Activated naive CD4-positive, alpha-beta T cell treated with anti-CD3 and anti-CD28 coated beads for 36 hours (primary cell): Measurements from ENCODE around the gene IVNS1ABP. TPM values are rescaled to one million over a fixed set of nuclear protein-coding genes. Genes with fewer than 3 reads are reported as not detected.

Experiments used
- CTCF ChIA-PET: fragments of 350-600 bp; sonication (Branson Sonifier 250); formaldehyde crosslinking; loops from one replicate; lab custom pipeline; 2021; ENCODE audit warnings: antibody characterized with exemption; lab: Charles Lee
- DNase-seq: peaks from one replicate; pipeline ENCODE4 v3.0.0-alpha.2; 2020
- H3K27ac Mint-ChIP-seq: one replicate; pipeline ENCODE4 v1.8.0; 2021; ENCODE audit warnings: mild to moderate bottlenecking, mixed read lengths
- H3K27me3 Mint-ChIP-seq: one replicate; pipeline ENCODE4 v1.8.0; 2021; ENCODE audit warnings: low read depth, mixed read lengths
- H3K36me3 Mint-ChIP-seq: one replicate; pipeline ENCODE4 v1.8.0; 2021; ENCODE audit warnings: low read depth, mixed read lengths
- H3K4me1 Mint-ChIP-seq: one replicate; pipeline ENCODE4 v1.8.0; 2021; ENCODE audit warnings: low read depth, mixed read lengths
- H3K4me3 Mint-ChIP-seq: one replicate; pipeline ENCODE4 v1.8.0; 2021; ENCODE audit warnings: mild to moderate bottlenecking, moderate library complexity, mixed read lengths
- H3K9me3 Mint-ChIP-seq: one replicate; pipeline ENCODE4 v1.8.0; 2021; ENCODE audit warnings: mixed read lengths
- intact Hi-C: fragments of 100-400 bp; cut with micrococcal nuclease; formaldehyde crosslinking; loops from one replicate; pipeline ENCODE4 v1.15.1; 2023
- total RNA-seq, 2 experiments: library from RNA; stranded (reverse); gene quantifications; one replicate each; pipeline ENCODE4 v1.2.3, GENCODE V29; 2021

IVNS1ABP gene
- total RNA-seq, 2 experiments from 2014 or later: 97.3 to 100 TPM

- H3K4me3 Mint-ChIP-seq: no peak overlapping the region
- H3K27ac Mint-ChIP-seq: no peak overlapping the region
- CTCF ChIA-PET: no interaction called here
- DNase-seq: no peak
- peaks cover 30% of the 10 kb centered on the region for H3K36me3 Mint-ChIP-seq
- H3K9me3 Mint-ChIP-seq: no peaks in the 10 kb centered on the region
- no peaks in the 10 kb centered on the region for H3K27me3 Mint-ChIP-seq
- peaks cover 38% of the 10 kb centered on the region for H3K4me1 Mint-ChIP-seq
- intact Hi-C loops: loop anchor here (10.0 kb wide), 1 partner anchor 447 kb away; no protein-coding TSS in a partner anchor
Measured at GRCh38 chr1:185311589-185312225, 5.3 kb downstream of the IVNS1ABP start.

DNA sequence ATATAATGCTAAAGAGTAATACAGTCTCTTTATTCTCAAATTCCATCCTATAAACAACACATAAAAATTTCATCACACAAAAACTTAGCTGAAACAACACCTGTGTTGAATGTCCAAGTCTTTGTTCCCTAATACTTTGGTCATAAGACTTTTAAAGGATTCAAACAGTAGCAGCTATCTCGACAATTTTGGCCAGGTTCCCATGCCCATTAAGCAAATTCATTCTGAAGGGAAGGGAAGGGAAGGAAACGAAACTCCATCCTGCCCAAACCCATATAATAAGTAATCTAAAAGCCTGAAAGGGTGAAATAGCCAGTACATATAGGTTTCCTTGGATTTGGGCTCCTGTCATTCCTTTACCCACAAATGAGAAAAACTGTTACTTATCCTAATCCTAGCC, 7.5 kb downstream of the IVNS1ABP start:
- peaks cover 31% of the 10 kb centered on the region for H3K4me1 Mint-ChIP-seq
- H3K4me3 Mint-ChIP-seq: no peak overlapping the region
- no peak for DNase-seq
- intact Hi-C loops: loop anchor here (10.0 kb wide), 1 partner anchor 1035 kb away; no protein-coding TSS in a partner anchor
- peaks cover 36% of the 10 kb centered on the region for H3K36me3 Mint-ChIP-seq
- no peak overlapping the region for H3K27ac Mint-ChIP-seq
- CTCF ChIA-PET: interaction anchor here (0.6 to 0.8 kb wide), 2 partner anchors 372 to 521 kb away, joined by 3 to 5 read pairs; no protein-coding TSS in a partner anchor
- no peaks in the 10 kb centered on the region for H3K27me3 Mint-ChIP-seq
- H3K9me3 Mint-ChIP-seq: no peaks in the 10 kb centered on the region

DNA sequence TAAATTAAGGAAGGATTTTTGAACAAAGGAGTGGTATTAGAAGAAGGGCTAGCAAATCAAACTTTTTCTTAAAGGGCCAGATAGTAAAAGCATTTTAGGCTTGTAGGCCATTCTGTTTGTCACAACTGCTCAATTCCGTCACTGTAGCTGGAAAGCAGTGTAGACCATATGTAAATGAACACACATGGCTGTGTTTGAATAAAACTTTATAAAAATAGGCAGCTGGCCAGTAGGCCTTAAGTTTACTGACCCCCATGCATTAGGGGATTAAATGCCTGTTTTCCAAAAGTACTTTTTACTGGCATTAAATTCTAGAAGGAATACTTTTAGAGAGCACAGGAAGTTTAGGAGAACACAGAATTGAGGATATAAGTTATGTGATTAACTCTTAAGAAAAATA, 8.9 kb downstream of the IVNS1ABP start:
- Mint-ChIP-seq H3K4me1 (peaks cover 16% of the 10 kb centered on the region), H3K36me3 (peaks cover 39% of the 10 kb centered on the region), H3K4me3 (no peak overlapping the region), H3K9me3 (no peaks in the 10 kb centered on the region), H3K27ac (no peak overlapping the region), H3K27me3 (no peaks in the 10 kb centered on the region)
- CTCF ChIA-PET: no interaction called here
- intact Hi-C loops: loop anchor here (10.0 kb wide), 1 partner anchor 1037 kb away; no protein-coding TSS in a partner anchor
- DNase-seq: no peak

DNA sequence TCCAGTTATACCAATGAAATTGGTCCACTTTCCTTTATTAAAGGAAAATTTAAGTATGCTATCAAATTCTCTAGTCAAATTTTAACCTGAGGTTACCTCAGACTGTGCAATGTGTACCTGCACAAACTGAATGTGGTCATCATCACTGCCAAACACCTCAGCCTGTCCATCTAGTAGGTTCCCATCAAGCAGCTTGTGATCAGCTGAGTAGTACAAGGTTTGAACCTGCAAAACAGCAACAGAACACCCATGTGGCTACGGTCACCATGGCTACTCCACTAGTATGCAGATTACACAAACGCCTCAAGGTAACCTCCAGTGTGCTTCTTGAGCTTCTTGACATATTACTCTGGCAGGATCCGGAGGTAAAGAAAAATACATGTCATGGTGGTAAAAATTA, 11.6 kb downstream of the IVNS1ABP start:
- Mint-ChIP-seq H3K27me3 (no peaks in the 10 kb centered on the region), H3K27ac (no peak overlapping the region), H3K9me3 (no peaks in the 10 kb centered on the region), H3K4me1 (no peaks in the 10 kb centered on the region), H3K4me3 (no peak overlapping the region), H3K36me3 (peaks cover 47% of the 10 kb centered on the region)
- intact Hi-C loops: loop anchor here (10.0 kb wide), 1 partner anchor 1039 kb away; no protein-coding TSS in a partner anchor
- no peak for DNase-seq
- CTCF ChIA-PET: interaction anchor here (1.5 kb wide), 1 partner anchor 365 kb away, joined by 7 read pairs; no protein-coding TSS in a partner anchor

- no peak overlapping the region for H3K27ac Mint-ChIP-seq
- intact Hi-C loops: loop anchor here (10.0 kb wide), 1 partner anchor 1045 kb away; no protein-coding TSS in a partner anchor
- no peak for DNase-seq
- no peaks in the 10 kb centered on the region for H3K4me1 Mint-ChIP-seq
- no peaks in the 10 kb centered on the region for H3K27me3 Mint-ChIP-seq
- peaks cover 60% of the 10 kb centered on the region for H3K36me3 Mint-ChIP-seq
- no peak overlapping the region for H3K4me3 Mint-ChIP-seq
- CTCF ChIA-PET: interaction anchor here (1.3 to 1.8 kb wide), 2 partner anchors 18 to 396 kb away, joined by 3 to 4 read pairs; no protein-coding TSS in a partner anchor
- H3K9me3 Mint-ChIP-seq: no peaks in the 10 kb centered on the region
Measured at GRCh38 chr1:185300152-185300551, 16.9 kb downstream of the IVNS1ABP start.

DNA sequence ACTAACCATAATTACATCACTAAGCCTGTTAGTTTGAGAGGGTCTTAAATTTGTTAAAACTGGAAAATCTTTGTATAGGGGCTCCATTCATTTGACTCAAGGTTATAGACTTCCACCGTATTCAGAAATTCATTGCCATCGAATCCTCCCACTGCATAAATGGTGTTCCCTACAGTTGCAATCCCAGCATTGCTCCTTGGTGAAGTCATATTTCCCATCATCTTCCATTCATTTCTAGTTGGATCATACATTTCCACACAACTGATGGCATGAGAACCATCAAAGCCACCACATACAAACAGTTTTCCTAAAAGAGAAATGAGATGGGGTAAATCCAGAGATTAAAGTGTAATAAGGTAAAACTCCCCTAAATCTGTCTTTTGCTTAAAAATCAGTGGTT, 19.1 kb downstream of the IVNS1ABP start:
- intact Hi-C loops: no loop called here
- H3K36me3 Mint-ChIP-seq: peaks cover 58% of the 10 kb centered on the region

GRCh38 chr1:185295091-185295490, 22.0 kb downstream of the IVNS1ABP start:
- H3K27ac Mint-ChIP-seq: no peak overlapping the region

More for the DNA sequence above, 19.1 kb downstream of the IVNS1ABP start:
- H3K27ac Mint-ChIP-seq: no peak overlapping the region
- H3K9me3 Mint-ChIP-seq: no peaks in the 10 kb centered on the region
- CTCF ChIA-PET: no interaction called here
- peaks cover 1% of the 10 kb centered on the region for H3K4me1 Mint-ChIP-seq
- no peak overlapping the region for H3K4me3 Mint-ChIP-seq
- no peak for DNase-seq
- no peaks in the 10 kb centered on the region for H3K27me3 Mint-ChIP-seq

GRCh38 chr1:185293967-185294542, 23.0 kb downstream of the IVNS1ABP start:
- CTCF ChIA-PET: interaction anchor here (0.6 to 1.6 kb wide), 2 partner anchors 302 to 387 kb away, joined by 3 read pairs; no protein-coding TSS in a partner anchor
- Mint-ChIP-seq H3K36me3 (peaks cover 54% of the 10 kb centered on the region), H3K27ac (no peak overlapping the region), H3K27me3 (no peaks in the 10 kb centered on the region), H3K4me3 (no peak overlapping the region), H3K9me3 (no peaks in the 10 kb centered on the region), H3K4me1 (peaks cover 13% of the 10 kb centered on the region)
- intact Hi-C loops: no loop called here
- no peak for DNase-seq

More at GRCh38 chr1:185295091-185295490, 22.0 kb downstream of the IVNS1ABP start:
- no peak for DNase-seq
- no peak overlapping the region for H3K4me3 Mint-ChIP-seq
- intact Hi-C loops: no loop called here
- H3K9me3 Mint-ChIP-seq: no peaks in the 10 kb centered on the region
- H3K4me1 Mint-ChIP-seq: peaks cover 6% of the 10 kb centered on the region
- CTCF ChIA-PET: no interaction called here
- H3K27me3 Mint-ChIP-seq: no peaks in the 10 kb centered on the region
- peaks cover 53% of the 10 kb centered on the region for H3K36me3 Mint-ChIP-seq

- H3K27me3 Mint-ChIP-seq: no peaks in the 10 kb centered on the region
- no peak for DNase-seq
- no peak overlapping the region for H3K4me3 Mint-ChIP-seq
- H3K9me3 Mint-ChIP-seq: no peaks in the 10 kb centered on the region
- peaks cover 19% of the 10 kb centered on the region for H3K4me1 Mint-ChIP-seq
- H3K36me3 Mint-ChIP-seq: peaks cover 48% of the 10 kb centered on the region
- H3K27ac Mint-ChIP-seq: no peak overlapping the region
- intact Hi-C loops: no loop called here
- CTCF ChIA-PET: interaction anchor here (1.0 to 1.6 kb wide), 2 partner anchors 122 to 304 kb away, joined by 3 read pairs; no protein-coding TSS in a partner anchor
Measured at GRCh38 chr1:185292237-185292636, 24.8 kb downstream of the IVNS1ABP start.

GRCh38 chr1:185291652-185292051, 25.4 kb downstream of the IVNS1ABP start:
- Mint-ChIP-seq H3K27ac (no peak overlapping the region), H3K4me1 (peaks cover 19% of the 10 kb centered on the region), H3K27me3 (no peaks in the 10 kb centered on the region), H3K4me3 (no peak overlapping the region), H3K36me3 (peaks cover 45% of the 10 kb centered on the region), H3K9me3 (no peaks in the 10 kb centered on the region)
- intact Hi-C loops: no loop called here
- no peak for DNase-seq
- CTCF ChIA-PET: interaction anchor here (0.6 kb wide), 2 partner anchors 26 to 319 kb away, joined by 4 read pairs; no protein-coding TSS in a partner anchor

- no peaks in the 10 kb centered on the region for H3K27me3 Mint-ChIP-seq
- H3K27ac Mint-ChIP-seq: no peak overlapping the region
- CTCF ChIA-PET: interaction anchor here (0.6 kb wide), 2 partner anchors 26 to 320 kb away, joined by 4 read pairs; no protein-coding TSS in a partner anchor
- H3K4me1 Mint-ChIP-seq: peaks cover 19% of the 10 kb centered on the region
- H3K36me3 Mint-ChIP-seq: peaks cover 42% of the 10 kb centered on the region
- DNase-seq: no peak
- intact Hi-C loops: no loop called here
- no peak overlapping the region for H3K4me3 Mint-ChIP-seq
- no peaks in the 10 kb centered on the region for H3K9me3 Mint-ChIP-seq
Measured at GRCh38 chr1:185291159-185291558, 25.9 kb downstream of the IVNS1ABP start.

DNA sequence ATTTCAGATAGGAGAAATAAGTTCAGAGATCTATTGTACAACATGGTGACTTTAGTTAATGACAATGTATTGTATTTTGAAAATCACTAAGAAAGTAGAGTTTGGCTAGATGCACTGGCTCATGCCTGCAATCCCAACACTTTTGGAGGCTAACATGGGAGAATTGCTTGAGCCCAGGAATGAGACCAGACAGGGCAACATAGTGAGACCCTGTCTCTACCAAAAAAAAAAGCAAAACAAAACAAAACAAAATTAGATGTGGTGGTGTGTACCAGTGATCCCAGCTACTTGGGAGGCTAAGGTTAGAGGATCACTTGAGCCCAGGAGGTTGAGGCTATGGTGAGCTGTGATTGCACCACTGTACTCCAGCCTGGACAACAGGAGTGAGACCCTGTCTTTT, 27.2 kb downstream of the IVNS1ABP start:
- Mint-ChIP-seq H3K27ac (no peak overlapping the region), H3K36me3 (peaks cover 32% of the 10 kb centered on the region), H3K9me3 (no peaks in the 10 kb centered on the region), H3K27me3 (no peaks in the 10 kb centered on the region), H3K4me1 (peaks cover 26% of the 10 kb centered on the region), H3K4me3 (no peak overlapping the region)
- no peak for DNase-seq
- intact Hi-C loops: no loop called here
- CTCF ChIA-PET: interaction anchor here (0.5 to 1.0 kb wide), 2 partner anchors 120 to 145 kb away, joined by 3 read pairs; no protein-coding TSS in a partner anchor
